GM12891 (cell line): ENCODE results near the gene CCR2.

Source experiments
- DNase-seq: peaks from one replicate; pipeline ENCODE4 v3.0.0; 2011; ENCODE audit warnings: low spot score; ENCODE audit not compliant: insufficient read length
- FAIRE-seq: peaks from 2 replicates; lab custom pipeline; 2011; peaks lifted over from hg19 to GRCh38; lab: Jason Lieb, UNC
- PAX5 ChIP-seq: IDR thresholded peaks from 2 replicates; pipeline ENCODE4 v1.6.1; 2011; ENCODE audit warnings: low read length, moderate library complexity, mild to moderate bottlenecking; ENCODE audit not compliant: insufficient read depth, severe bottlenecking
- POLR2A ChIP-seq: IDR thresholded peaks from 2 replicates; pipeline ENCODE4 v1.6.1; 2011; ENCODE audit warnings: low read depth, low read length, control low read depth
- POLR2AphosphoS5 ChIP-seq: IDR thresholded peaks from 2 replicates; pipeline ENCODE4 v1.6.1; 2011; ENCODE audit warnings: low read depth, low read length, control low read depth
- POU2F2 ChIP-seq: IDR thresholded peaks from 2 replicates; pipeline ENCODE4 v1.6.1; 2011; ENCODE audit warnings: low read depth, mild to moderate bottlenecking, control low read depth, low read length, moderate library complexity
- SPI1 ChIP-seq: IDR thresholded peaks from 2 replicates; pipeline ENCODE4 v1.6.1; 2011; ENCODE audit warnings: low read depth, low read length, control low read depth
- TAF1 ChIP-seq: IDR thresholded peaks from 2 replicates; pipeline ENCODE4 v1.6.1; 2011; ENCODE audit warnings: low read depth, low read length, control low read depth

CCR2 gene

GRCh38 chr3:46408853-46409252, 54.9 kb downstream of the CCR2 start:
- FAIRE-seq (no peak), DNase-seq (no peak)
- TF ChIP-seq POLR2AphosphoS5 (no peak), TAF1 (no peak), POLR2A (no peak), POU2F2 (no peak), SPI1 (no peak), PAX5 (no peak)

GRCh38 chr3:46409739-46410489, 56.0 kb downstream of the CCR2 start:
- DNase-seq (no peak), FAIRE-seq (no peak)
- TF ChIP-seq SPI1 = 0 out of 2 replicates have a peak, but pooled peaks have one; percentile 19
- TF ChIP-seq POLR2AphosphoS5 = no peak
